ENCODE results near the gene STK32B.

DNA sequence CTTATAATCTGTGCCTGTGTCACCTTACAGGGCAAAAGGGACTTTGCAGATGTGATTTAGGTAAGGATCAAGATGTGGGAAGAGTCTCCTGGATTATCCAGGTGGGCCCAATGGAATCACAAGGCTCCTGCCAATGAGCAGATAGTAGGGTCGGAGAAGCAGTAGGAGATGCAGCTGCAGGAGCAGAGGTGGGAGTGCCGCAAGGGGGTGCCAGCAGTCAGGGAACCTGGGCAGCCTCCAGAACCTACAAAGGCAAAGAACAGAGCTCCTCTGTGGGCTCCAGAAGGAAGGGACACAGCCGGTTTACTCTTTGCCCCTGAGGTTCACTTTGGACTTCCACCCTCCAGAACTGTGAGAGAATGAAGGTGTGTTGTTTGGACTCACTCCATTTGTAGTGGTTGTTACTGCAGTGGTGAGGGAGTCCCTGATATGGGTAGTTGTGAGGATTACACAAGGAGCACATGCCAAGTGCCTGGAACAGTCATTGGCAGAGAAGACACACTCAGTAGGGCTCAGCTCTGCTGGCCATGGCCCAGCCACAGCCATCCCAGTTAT, 338.6 kb downstream of the STK32B start:
- TF ChIP-seq, protein P1, sequence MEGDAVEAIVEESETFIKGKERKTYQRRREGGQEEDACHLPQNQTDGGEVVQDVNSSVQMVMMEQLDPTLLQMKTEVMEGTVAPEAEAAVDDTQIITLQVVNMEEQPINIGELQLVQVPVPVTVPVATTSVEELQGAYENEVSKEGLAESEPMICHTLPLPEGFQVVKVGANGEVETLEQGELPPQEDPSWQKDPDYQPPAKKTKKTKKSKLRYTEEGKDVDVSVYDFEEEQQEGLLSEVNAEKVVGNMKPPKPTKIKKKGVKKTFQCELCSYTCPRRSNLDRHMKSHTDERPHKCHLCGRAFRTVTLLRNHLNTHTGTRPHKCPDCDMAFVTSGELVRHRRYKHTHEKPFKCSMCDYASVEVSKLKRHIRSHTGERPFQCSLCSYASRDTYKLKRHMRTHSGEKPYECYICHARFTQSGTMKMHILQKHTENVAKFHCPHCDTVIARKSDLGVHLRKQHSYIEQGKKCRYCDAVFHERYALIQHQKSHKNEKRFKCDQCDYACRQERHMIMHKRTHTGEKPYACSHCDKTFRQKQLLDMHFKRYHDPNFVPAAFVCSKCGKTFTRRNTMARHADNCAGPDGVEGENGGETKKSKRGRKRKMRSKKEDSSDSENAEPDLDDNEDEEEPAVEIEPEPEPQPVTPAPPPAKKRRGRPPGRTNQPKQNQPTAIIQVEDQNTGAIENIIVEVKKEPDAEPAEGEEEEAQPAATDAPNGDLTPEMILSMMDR (IDR thresholded peaks at IDR 0.05), result no peak
- TF ChIP-seq TP53 (CRISPR knock-in tag; IDR thresholded peaks at IDR 0.05) (no peak), ZFP36 (IDR thresholded peaks at IDR 0.05; ENCODE audit: borderline replicate concordance, partially characterized antibody) (no peak), NFE2L2 (conservative IDR thresholded peaks at IDR 0.05; ENCODE audit: low read length) (no peak), NR3C1 (IDR thresholded peaks at IDR 0.05) (no peak), MAZ (IDR thresholded peaks at IDR 0.05; ENCODE audit: borderline replicate concordance, low read depth, low read length) (no peak), KDM1A (IDR thresholded peaks at IDR 0.05; ENCODE audit: low read depth) (no peak), CHD2 (IDR thresholded peaks at IDR 0.05; ENCODE audit: low read length, partially characterized antibody) (no peak), HDAC2 (IDR thresholded peaks at IDR 0.05) (no peak), JUN (IDR thresholded peaks at IDR 0.05) (no peak)
- TF ChIP-seq, protein P2, sequence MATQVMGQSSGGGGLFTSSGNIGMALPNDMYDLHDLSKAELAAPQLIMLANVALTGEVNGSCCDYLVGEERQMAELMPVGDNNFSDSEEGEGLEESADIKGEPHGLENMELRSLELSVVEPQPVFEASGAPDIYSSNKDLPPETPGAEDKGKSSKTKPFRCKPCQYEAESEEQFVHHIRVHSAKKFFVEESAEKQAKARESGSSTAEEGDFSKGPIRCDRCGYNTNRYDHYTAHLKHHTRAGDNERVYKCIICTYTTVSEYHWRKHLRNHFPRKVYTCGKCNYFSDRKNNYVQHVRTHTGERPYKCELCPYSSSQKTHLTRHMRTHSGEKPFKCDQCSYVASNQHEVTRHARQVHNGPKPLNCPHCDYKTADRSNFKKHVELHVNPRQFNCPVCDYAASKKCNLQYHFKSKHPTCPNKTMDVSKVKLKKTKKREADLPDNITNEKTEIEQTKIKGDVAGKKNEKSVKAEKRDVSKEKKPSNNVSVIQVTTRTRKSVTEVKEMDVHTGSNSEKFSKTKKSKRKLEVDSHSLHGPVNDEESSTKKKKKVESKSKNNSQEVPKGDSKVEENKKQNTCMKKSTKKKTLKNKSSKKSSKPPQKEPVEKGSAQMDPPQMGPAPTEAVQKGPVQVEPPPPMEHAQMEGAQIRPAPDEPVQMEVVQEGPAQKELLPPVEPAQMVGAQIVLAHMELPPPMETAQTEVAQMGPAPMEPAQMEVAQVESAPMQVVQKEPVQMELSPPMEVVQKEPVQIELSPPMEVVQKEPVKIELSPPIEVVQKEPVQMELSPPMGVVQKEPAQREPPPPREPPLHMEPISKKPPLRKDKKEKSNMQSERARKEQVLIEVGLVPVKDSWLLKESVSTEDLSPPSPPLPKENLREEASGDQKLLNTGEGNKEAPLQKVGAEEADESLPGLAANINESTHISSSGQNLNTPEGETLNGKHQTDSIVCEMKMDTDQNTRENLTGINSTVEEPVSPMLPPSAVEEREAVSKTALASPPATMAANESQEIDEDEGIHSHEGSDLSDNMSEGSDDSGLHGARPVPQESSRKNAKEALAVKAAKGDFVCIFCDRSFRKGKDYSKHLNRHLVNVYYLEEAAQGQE (IDR thresholded peaks at IDR 0.05), result no peak

Measured in A549 (cell line).